ACC112 (cell line): Measurements from ENCODE around the gene DNAH17.

ENCODE experiments used
- H2AFZ ChIP-seq: fragments of 200-600 bp; sonication (generic); one replicate; pipeline ENCODE4 v1.6.0; 2017; ENCODE audit warnings: antibody characterized with exemption, low read length; ENCODE audit not compliant: unreplicated experiment
- H3K27ac ChIP-seq: fragments of 200-600 bp; sonication (generic); 2 replicates; pipeline ENCODE4 v1.5.1; 2014; ENCODE audit warnings: low read depth, mild to moderate bottlenecking, antibody characterized with exemption, low read length, moderate library complexity
- H3K27me3 ChIP-seq: fragments of 200-600 bp; sonication (generic); 2 replicates; pipeline ENCODE4 v1.6.1; 2014; ENCODE audit warnings: mild to moderate bottlenecking, antibody characterized with exemption, low read length, moderate library complexity, mixed read lengths; ENCODE audit not compliant: insufficient read depth
- H3K36me3 ChIP-seq: fragments of 200-600 bp; sonication (generic); 2 replicates; pipeline ENCODE4 v1.6.1; 2016; ENCODE audit warnings: mild to moderate bottlenecking, antibody characterized with exemption, low read length, moderate library complexity, mixed read lengths; ENCODE audit not compliant: insufficient read depth
- H3K4me1 ChIP-seq: fragments of 200-600 bp; sonication (generic); one replicate; pipeline ENCODE4 v1.6.1; 2016; ENCODE audit warnings: low read length, mixed read lengths; ENCODE audit not compliant: insufficient read depth, unreplicated experiment, control insufficient read depth
- H3K4me3 ChIP-seq: fragments of 200-600 bp; sonication (generic); 2 replicates; pipeline ENCODE4 v1.5.1; 2014; ENCODE audit warnings: mild to moderate bottlenecking, low read depth, low read length
- H3K79me2 ChIP-seq: fragments of 200-600 bp; sonication (generic); one replicate; pipeline ENCODE4 v1.6.0; 2016; ENCODE audit warnings: low read length; ENCODE audit not compliant: control insufficient read depth, unreplicated experiment, insufficient read depth

DNAH17 gene

DNA sequence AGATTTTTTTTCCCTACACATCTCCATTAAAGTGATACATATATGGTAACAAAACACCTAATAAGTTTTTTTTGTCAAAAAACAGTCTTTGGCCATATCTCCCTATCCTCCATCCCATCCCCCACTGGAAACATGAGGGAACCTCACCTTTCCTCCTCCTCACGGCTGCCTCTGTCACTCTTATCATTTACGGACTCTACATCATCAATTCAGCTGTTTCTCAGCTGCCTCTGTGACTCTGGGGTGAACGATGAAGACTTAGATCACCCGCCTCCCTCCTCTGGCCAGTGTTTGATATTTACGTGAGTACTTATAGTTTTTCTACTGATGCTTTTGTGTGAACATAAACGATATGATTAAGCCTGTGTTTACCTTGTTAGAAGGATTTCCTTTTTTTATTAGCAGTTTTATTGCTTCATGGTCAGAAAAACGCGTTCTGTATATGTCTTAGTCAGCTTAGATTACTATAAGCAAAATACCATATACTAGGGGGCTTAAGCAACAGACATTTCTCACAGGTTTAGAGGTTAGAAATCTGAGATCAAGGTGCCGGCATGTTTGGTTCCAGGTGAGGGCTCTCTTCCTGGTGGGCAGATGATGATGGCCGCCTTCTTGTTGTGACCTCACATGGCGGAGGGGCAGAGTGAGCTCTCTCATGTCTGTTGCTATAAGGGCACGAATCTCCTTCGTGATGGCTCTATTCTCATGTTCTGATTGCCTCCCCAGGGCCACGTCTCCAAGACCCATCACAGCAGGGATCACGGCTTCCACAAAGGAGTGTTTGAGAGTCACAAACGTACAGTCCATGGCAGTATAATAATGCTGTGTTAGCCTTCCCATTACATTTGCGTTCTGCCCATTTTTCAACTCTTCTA is 32.1 kb downstream of the DNAH17 start:
- Histone ChIP-seq H3K27me3 (no peaks in the 10 kb centered on the region), H2AFZ (no peak overlapping the region), H3K4me3 (no peak overlapping the region), H3K36me3 (no peaks in the 10 kb centered on the region), H3K4me1 (peaks cover 6% of the 10 kb centered on the region), H3K79me2 (no peaks in the 10 kb centered on the region), H3K27ac (no peak overlapping the region)

DNA sequence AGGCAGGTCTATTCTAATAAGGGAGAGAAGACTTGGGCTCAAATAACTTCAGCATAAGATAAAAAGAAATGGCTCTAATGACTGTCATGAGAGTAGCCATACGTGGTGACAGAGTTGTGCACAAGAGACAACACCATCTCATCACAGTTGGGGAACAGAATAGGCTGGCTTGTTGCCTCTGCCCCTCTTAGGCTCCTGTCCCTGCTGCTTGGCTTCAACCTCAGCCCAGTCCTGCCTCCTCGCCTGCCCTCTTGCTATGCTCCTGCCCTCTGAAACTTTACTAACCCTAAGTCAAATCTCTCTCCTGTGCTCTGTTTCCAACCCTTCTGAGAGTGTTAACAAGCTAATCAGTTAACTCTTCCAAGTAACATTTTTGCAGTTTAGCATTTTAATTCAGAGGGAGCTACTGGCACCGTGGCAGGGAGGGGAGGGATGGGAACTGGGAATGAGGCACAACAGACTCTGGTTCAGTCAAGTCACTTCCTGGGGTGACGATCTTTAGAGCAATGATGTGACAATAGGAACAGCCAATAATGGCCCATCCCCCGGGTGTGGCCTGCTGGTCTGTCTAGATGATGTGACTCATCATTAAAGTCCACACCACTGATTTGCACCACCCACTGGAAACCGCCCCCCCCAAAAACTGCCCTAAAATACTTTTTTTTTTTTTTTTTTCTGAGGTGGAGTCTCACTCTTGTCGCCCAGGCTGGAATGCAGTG is 35.5 kb downstream of the DNAH17 start:
- Histone ChIP-seq H2AFZ (peak overlapping the region; percentile 49), H3K27ac (peak overlapping the region; percentile 44; the same call in 1 of the 2 replicates)

DNA sequence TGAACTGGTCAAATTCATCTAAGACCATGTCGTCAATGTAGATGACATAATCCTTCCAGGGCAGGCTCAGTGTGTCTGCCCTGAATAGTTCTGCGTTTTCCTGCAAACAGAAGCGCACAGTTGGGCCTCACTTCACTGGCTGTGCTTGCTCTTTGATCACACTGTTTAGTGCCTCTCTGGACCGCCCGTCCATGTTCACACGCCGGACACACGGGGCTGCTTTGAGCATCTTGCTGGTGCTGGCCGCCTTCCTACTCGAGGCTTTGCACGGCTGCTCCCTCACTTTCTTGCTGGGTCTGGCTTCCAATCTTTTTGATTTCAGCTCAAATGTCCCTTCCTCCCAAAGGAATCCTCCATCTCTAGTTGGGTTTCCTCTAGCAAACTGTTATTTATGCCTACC is 37.4 kb downstream of the DNAH17 start:
- H3K27me3 ChIP-seq, result no peaks in the 10 kb centered on the region
- H3K27ac ChIP-seq, result no peak overlapping the region
- no peak overlapping the region for H2AFZ ChIP-seq
- H3K4me1 ChIP-seq, result peaks cover 6% of the 10 kb centered on the region
- no peaks in the 10 kb centered on the region for H3K36me3 ChIP-seq
- no peak overlapping the region for H3K4me3 ChIP-seq
- no peaks in the 10 kb centered on the region for H3K79me2 ChIP-seq

More for the DNA sequence above, 35.5 kb downstream of the DNAH17 start:
- Histone ChIP-seq H3K36me3 (no peaks in the 10 kb centered on the region), H3K4me3 (no peak overlapping the region), H3K27me3 (no peaks in the 10 kb centered on the region), H3K4me1 (peaks cover 6% of the 10 kb centered on the region), H3K79me2 (no peaks in the 10 kb centered on the region)

DNA sequence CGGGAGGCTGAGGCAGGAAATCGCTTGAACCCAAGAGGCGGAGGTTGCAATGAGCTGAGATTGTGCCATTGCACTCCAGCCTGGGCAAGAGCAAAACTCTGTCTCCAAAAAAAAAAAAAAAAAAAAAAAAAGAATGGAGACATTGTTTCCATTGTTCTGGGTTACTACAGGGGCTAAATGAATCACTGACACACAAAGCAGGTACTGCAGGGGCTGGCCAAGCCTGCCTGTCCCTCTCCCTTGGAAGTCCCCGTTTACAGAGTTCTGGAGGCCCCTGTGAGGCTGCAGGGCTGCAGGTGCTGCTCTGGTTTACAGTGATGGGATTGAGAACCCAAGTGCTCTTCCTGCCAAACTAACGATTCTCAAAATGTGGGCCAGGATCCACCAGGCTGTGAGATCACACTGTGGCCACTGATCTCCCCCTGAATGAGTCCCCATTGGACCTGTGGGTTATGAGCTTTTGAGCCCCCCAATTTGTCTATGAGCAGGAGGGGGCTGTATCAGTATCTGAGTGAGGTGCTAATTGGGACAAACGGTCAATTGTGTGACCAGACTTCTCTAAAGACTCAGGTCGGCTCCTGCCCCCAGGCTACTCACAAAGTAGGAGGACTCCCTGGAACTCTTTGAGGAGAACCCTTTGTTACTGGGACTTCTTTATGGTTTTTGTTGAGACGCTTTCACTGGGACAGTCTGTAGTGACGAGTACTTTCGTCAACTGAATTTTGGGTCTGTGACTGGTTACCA is 39.0 kb downstream of the DNAH17 start:
- Histone ChIP-seq H3K4me3 (no peak overlapping the region), H3K27ac (no peak overlapping the region), H3K4me1 (peaks cover 6% of the 10 kb centered on the region)

DNA sequence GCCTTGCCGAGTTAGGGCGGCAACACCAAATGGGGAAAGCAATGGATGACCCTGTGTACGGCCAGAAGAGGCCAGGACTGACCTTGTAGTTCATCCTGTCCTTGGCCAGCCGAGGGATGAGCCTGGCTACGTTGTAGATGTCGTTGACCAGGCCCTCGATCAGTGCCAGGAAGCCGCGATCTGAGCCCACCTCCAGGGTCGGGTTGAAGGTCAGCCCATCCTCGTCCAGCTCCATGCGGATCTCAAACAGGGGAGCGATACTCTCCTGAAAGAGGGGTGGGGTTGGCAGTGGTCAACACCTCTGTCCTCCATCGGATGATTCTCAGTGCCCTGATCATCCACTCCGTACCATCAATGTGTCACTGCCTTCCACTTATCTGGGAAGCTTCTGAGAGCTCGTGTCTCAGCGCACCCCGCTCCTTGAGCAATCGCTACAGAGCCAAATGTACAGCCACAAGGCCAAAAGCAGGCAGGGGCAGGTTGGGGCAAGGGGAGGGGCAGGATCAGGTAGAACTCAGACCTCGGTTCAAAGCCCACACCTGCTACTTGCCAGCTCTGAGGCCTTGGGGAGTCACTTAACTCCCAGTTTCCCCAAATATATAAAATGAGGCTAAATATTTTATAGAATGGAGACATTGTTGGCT is 39.9 kb downstream of the DNAH17 start:
- H3K79me2 ChIP-seq, result no peaks in the 10 kb centered on the region
- no peak overlapping the region for H3K27ac ChIP-seq
- H2AFZ ChIP-seq, result no peak overlapping the region
- H3K4me1 ChIP-seq, result peaks cover 12% of the 10 kb centered on the region
- no peak overlapping the region for H3K4me3 ChIP-seq
- H3K27me3 ChIP-seq, result no peaks in the 10 kb centered on the region
- no peaks in the 10 kb centered on the region for H3K36me3 ChIP-seq

More for the DNA sequence above, 39.0 kb downstream of the DNAH17 start:
- Histone ChIP-seq H3K36me3 (no peaks in the 10 kb centered on the region), H3K27me3 (no peaks in the 10 kb centered on the region), H3K79me2 (no peaks in the 10 kb centered on the region), H2AFZ (no peak overlapping the region)

DNA sequence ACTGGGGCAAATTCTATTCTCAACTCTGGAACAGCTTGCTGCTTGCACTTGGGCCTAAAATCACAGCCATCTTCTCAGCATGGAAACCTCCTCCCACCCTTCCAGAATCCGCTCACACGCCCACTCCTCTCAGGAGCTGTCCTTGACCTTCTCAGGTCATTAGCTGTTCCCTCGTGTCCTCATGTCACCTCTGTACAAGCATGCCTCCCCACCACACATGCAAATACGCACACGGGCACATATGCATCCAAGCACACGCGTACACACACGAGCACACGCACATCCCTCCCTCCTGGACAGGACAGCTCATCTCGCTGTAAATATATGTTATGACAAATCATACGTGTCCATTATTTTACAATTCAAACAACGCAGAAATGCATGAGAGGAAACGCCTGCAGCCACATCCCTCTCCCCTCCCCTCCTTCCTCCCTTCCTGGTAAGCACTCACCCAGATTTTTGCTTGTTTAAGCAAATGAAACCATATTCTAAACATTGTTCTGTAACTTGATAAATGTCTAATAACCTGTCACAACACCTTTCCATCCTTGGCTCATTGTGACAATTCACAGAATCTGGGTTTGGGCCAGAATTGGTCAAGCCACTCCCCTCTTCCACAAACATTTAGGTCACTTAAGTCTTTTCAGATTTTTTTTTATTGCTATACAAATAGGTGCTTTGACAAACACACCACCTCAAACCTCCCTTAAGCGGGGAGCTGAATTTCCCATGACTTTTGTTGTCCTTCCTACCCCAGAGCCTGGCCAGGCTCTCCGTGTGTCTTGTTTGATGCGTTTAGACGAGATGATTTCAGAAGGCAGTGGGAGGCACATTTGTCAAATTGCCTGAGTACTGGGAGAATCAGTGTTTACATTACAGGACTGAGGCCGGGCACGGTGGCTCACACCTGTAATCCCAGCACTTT is 41.7 kb downstream of the DNAH17 start:
- Histone ChIP-seq H3K79me2 (no peaks in the 10 kb centered on the region), H3K4me1 (peaks cover 6% of the 10 kb centered on the region), H3K36me3 (no peaks in the 10 kb centered on the region), H3K4me3 (no peak overlapping the region), H2AFZ (no peak overlapping the region), H3K27me3 (no peaks in the 10 kb centered on the region), H3K27ac (no peak overlapping the region)

DNA sequence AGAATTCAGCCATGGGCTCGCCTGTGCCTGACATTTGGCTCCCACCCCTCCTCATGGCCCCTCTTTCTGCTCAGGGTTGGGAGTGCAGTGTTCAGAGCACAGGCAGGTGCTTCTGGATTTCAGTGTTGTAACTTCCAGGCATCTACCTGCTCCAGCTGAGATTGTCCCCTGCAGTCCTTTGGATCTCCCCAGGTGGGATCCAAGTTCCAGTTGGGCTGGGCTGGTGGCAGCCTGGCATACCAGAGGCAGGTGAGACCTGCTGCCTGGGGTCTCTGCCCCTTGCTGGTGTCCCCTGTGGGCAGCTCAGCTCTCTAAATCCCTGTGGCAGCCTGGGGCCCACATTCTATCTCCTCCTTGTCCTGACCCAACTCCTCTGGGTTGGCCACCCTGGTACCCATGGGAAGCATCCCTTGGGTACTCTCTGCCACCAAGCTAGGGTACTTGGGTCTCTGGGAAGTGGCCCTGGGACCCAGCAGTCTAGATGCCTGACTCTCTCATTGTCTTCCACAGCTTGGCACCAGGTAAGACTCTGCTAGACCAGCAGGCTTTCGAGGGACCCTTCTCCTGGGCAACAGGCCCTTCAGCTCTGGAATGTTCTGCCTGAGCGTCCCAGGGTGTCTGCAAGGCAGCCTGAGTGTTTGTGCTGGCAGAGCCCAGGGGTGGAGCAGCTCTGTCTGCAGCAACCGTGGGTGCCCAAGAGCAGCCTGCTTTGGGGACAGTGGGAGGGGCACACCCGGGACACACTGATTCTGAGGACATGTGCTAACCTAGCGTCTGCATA is 42.5 kb downstream of the DNAH17 start:
- Histone ChIP-seq H3K27ac (no peak overlapping the region), H3K27me3 (no peaks in the 10 kb centered on the region), H2AFZ (no peak overlapping the region), H3K4me3 (no peak overlapping the region), H3K4me1 (peaks cover 6% of the 10 kb centered on the region), H3K79me2 (no peaks in the 10 kb centered on the region), H3K36me3 (no peaks in the 10 kb centered on the region)

DNA sequence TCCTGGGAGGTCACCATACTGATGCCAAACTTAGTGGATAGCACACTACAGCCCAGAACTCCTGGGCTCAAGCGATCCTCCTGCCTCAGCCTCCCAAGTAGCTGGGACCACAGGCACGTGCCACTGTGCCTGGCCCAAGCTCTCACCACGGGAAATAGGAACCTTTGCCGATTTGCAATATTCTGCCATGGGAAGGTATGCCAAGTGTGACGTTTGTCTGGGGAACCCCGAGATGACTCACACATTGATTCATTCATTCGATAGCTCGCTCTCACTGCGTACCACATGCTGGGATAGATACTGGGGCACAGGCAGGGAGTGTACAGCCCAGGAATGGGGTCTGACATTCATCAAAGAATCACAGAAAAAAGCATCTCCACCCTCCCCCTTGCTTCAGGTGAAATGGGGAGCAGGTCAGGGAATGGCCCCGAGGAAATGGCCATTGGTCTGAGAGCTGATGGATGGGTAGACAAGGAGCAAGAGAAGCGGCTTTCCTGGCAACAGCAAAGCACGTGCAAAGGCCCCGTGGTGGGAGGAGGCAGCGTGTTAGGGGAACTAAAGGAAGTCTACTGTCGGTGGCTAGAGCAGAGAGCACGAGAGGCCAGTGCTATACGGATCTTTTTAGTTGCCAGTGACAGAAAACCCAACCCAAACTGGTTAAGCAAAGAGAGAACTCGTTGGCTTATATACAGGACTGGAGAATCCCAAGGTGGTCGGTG is 44.1 kb downstream of the DNAH17 start:
- Histone ChIP-seq H3K4me3 (no peak overlapping the region), H3K27me3 (no peaks in the 10 kb centered on the region), H3K79me2 (no peaks in the 10 kb centered on the region), H2AFZ (no peak overlapping the region), H3K4me1 (peaks cover 6% of the 10 kb centered on the region), H3K36me3 (no peaks in the 10 kb centered on the region), H3K27ac (no peak overlapping the region)

DNA sequence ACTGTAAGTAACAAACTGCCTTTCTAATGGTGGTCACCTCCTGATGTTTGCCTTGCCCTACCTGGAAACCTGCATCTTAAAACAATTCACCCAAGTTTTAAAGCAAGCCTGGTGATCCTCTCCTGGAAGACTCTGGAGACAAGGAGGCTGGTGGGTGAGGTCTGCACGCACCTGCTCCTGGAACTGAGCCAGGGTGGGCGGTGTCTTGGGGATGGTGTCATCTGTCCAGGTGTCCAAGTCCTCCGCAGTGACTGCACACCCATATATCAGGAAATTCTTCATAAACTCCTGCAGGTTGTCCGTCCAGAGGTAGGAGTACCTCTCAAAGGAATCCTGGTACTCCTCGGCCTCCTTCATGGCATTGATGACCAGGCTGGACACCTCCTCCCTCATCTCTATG is 44.9 kb downstream of the DNAH17 start:
- Histone ChIP-seq H3K27me3 (no peaks in the 10 kb centered on the region), H3K4me3 (no peak overlapping the region), H3K27ac (no peak overlapping the region), H2AFZ (no peak overlapping the region), H3K36me3 (no peaks in the 10 kb centered on the region), H3K4me1 (peaks cover 6% of the 10 kb centered on the region), H3K79me2 (no peaks in the 10 kb centered on the region)
